ENCODE measurements around the gene CHDH.

The CHDH gene

GRCh38 chr3:53773611-53774368 lies 72.4 kb downstream of the CHDH start:
- H4K5ac ChIP-seq (ENCODE audit: low read length): no peak overlapping the region
- no peak overlapping the region for H3K4me2 ChIP-seq (ENCODE audit: low read length)
- no peak overlapping the region for H3K4me3 ChIP-seq (ENCODE audit: low read length)
- no peak overlapping the region for H4K8ac ChIP-seq (ENCODE audit: low read depth, low read length)
- no peak overlapping the region for H2BK5ac ChIP-seq (ENCODE audit: low read length)
- H2BK15ac ChIP-seq (replicated peaks; ENCODE audit: low read depth): no peak overlapping the region
- H3K27ac ChIP-seq (ENCODE audit: low read depth, low read length): no peak overlapping the region
- no peaks in the 10 kb centered on the region for H3K36me3 ChIP-seq (ENCODE audit: control insufficient read depth, insufficient read depth, low read length)
- H2AK5ac ChIP-seq (ENCODE audit: low read length): no peak overlapping the region
- H3K9ac ChIP-seq (ENCODE audit: low read length): no peak overlapping the region
- no peak overlapping the region for H3K23ac ChIP-seq (ENCODE audit: low read length)
- no peak overlapping the region for H3K56ac ChIP-seq (ENCODE audit: low read length)
- H3K18ac ChIP-seq (ENCODE audit: low read length): no peak overlapping the region
- no peaks in the 10 kb centered on the region for H3K27me3 ChIP-seq (ENCODE audit: insufficient read depth, low read length, poor library complexity)
- H3K4me1 ChIP-seq (ENCODE audit: control insufficient read depth, low read depth, low read length): peaks cover 10% of the 10 kb centered on the region
- H3K4ac ChIP-seq (ENCODE audit: low read depth, low read length): no peak overlapping the region
- no peaks in the 10 kb centered on the region for H3K79me2 ChIP-seq (ENCODE audit: control insufficient read depth, insufficient read depth, low read length)
- WGBS (ENCODE audit: extremely low coverage, insufficient coverage, low lambda C conversion rate): no CpG with 5 or more reads among the region's 10 CpGs
- H3K79me1 ChIP-seq (ENCODE audit: low read length): no peaks in the 10 kb centered on the region
- H2BK120ac ChIP-seq (ENCODE audit: low read depth, low read length): no peak overlapping the region
- peak; percentile 74 for DNase-seq

GRCh38 chr3:53773021-53773436 lies 73.2 kb downstream of the CHDH start:
- H4K8ac ChIP-seq (ENCODE audit: low read depth, low read length): no peak overlapping the region
- H3K79me2 ChIP-seq (ENCODE audit: control insufficient read depth, insufficient read depth, low read length): no peaks in the 10 kb centered on the region
- H3K56ac ChIP-seq (ENCODE audit: low read length): peak overlapping the region; percentile 35
- H3K4me3 ChIP-seq (ENCODE audit: low read length): no peak overlapping the region
- H3K36me3 ChIP-seq (ENCODE audit: control insufficient read depth, insufficient read depth, low read length): no peaks in the 10 kb centered on the region
- no peak overlapping the region for H2BK120ac ChIP-seq (ENCODE audit: low read depth, low read length)
- no peak overlapping the region for H2AK5ac ChIP-seq (ENCODE audit: low read length)
- H3K18ac ChIP-seq (ENCODE audit: low read length): no peak overlapping the region
- no peak overlapping the region for H3K4me2 ChIP-seq (ENCODE audit: low read length)
- H4K5ac ChIP-seq (ENCODE audit: low read length): no peak overlapping the region
- no peak overlapping the region for H3K27ac ChIP-seq (ENCODE audit: low read depth, low read length)
- H3K27me3 ChIP-seq (ENCODE audit: insufficient read depth, low read length, poor library complexity): no peaks in the 10 kb centered on the region
- DNase-seq: no peak
- H3K4me1 ChIP-seq (ENCODE audit: control insufficient read depth, low read depth, low read length): peaks cover 12% of the 10 kb centered on the region
- no peak overlapping the region for H3K4ac ChIP-seq (ENCODE audit: low read depth, low read length)
- H2BK15ac ChIP-seq (replicated peaks; ENCODE audit: low read depth): no peak overlapping the region
- H2BK5ac ChIP-seq (ENCODE audit: low read length): no peak overlapping the region
- no peak overlapping the region for H3K9ac ChIP-seq (ENCODE audit: low read length)
- WGBS (ENCODE audit: extremely low coverage, insufficient coverage, low lambda C conversion rate): no CpG with 5 or more reads among the region's 5 CpGs
- no peak overlapping the region for H3K23ac ChIP-seq (ENCODE audit: low read length)
- no peaks in the 10 kb centered on the region for H3K79me1 ChIP-seq (ENCODE audit: low read length)

- no peak overlapping the region for H2AK5ac ChIP-seq (ENCODE audit: low read length)
- H3K4me1 ChIP-seq (ENCODE audit: control insufficient read depth, low read depth, low read length): peaks cover 12% of the 10 kb centered on the region
- no peaks in the 10 kb centered on the region for H3K79me2 ChIP-seq (ENCODE audit: control insufficient read depth, insufficient read depth, low read length)
- H4K5ac ChIP-seq (ENCODE audit: low read length): no peak overlapping the region
- H2BK120ac ChIP-seq (ENCODE audit: low read depth, low read length): no peak overlapping the region
- no peak overlapping the region for H3K18ac ChIP-seq (ENCODE audit: low read length)
- H4K8ac ChIP-seq (ENCODE audit: low read depth, low read length): no peak overlapping the region
- no peak overlapping the region for H3K4me2 ChIP-seq (ENCODE audit: low read length)
- H3K4ac ChIP-seq (ENCODE audit: low read depth, low read length): no peak overlapping the region
- H3K79me1 ChIP-seq (ENCODE audit: low read length): no peaks in the 10 kb centered on the region
- H3K27ac ChIP-seq (ENCODE audit: low read depth, low read length): no peak overlapping the region
- H3K23ac ChIP-seq (ENCODE audit: low read length): no peak overlapping the region
- H3K9ac ChIP-seq (ENCODE audit: low read length): no peak overlapping the region
- H3K36me3 ChIP-seq (ENCODE audit: control insufficient read depth, insufficient read depth, low read length): no peaks in the 10 kb centered on the region
- DNase-seq: no peak
- no peak overlapping the region for H2BK5ac ChIP-seq (ENCODE audit: low read length)
- H3K4me3 ChIP-seq (ENCODE audit: low read length): no peak overlapping the region
- no peaks in the 10 kb centered on the region for H3K27me3 ChIP-seq (ENCODE audit: insufficient read depth, low read length, poor library complexity)
- WGBS (ENCODE audit: extremely low coverage, insufficient coverage, low lambda C conversion rate): no CpG with 5 or more reads among the region's 14 CpGs
- H3K56ac ChIP-seq (ENCODE audit: low read length): no peak overlapping the region
- H2BK15ac ChIP-seq (replicated peaks; ENCODE audit: low read depth): no peak overlapping the region
Observed at GRCh38 chr3:53772562-53772961, 73.7 kb downstream of the CHDH start.

GRCh38 chr3:53768478-53769459 lies 77.5 kb downstream of the CHDH start:
- Histone ChIP-seq H3K79me1 (ENCODE audit: low read length) (no peaks in the 10 kb centered on the region), H3K18ac (ENCODE audit: low read length) (no peak overlapping the region), H4K5ac (ENCODE audit: low read length) (no peak overlapping the region), H2BK120ac (ENCODE audit: low read depth, low read length) (no peak overlapping the region), H3K9ac (ENCODE audit: low read length) (no peak overlapping the region), H3K4me1 (ENCODE audit: control insufficient read depth, low read depth, low read length) (peaks cover 4% of the 10 kb centered on the region), H3K27me3 (ENCODE audit: insufficient read depth, low read length, poor library complexity) (no peaks in the 10 kb centered on the region), H3K56ac (ENCODE audit: low read length) (peak overlapping the region; percentile 8), H2BK15ac (replicated peaks; ENCODE audit: low read depth) (no peak overlapping the region), H3K27ac (ENCODE audit: low read depth, low read length) (no peak overlapping the region), H3K23ac (ENCODE audit: low read length) (no peak overlapping the region), H3K79me2 (ENCODE audit: control insufficient read depth, insufficient read depth, low read length) (no peaks in the 10 kb centered on the region), H3K4me3 (ENCODE audit: low read length) (no peak overlapping the region), H4K8ac (ENCODE audit: low read depth, low read length) (no peak overlapping the region), H3K4me2 (ENCODE audit: low read length) (no peak overlapping the region), H3K36me3 (ENCODE audit: control insufficient read depth, insufficient read depth, low read length) (no peaks in the 10 kb centered on the region), H2BK5ac (ENCODE audit: low read length) (no peak overlapping the region), H3K4ac (ENCODE audit: low read depth, low read length) (no peak overlapping the region), H2AK5ac (ENCODE audit: low read length) (no peak overlapping the region)
- no peak for DNase-seq
- no CpG with 5 or more reads among the region's 12 CpGs for WGBS (ENCODE audit: extremely low coverage, insufficient coverage, low lambda C conversion rate)

GRCh38 chr3:53766706-53767105 lies 79.5 kb downstream of the CHDH start:
- Histone ChIP-seq H3K79me2 (ENCODE audit: control insufficient read depth, insufficient read depth, low read length) (no peaks in the 10 kb centered on the region), H2BK120ac (ENCODE audit: low read depth, low read length) (no peak overlapping the region), H4K8ac (ENCODE audit: low read depth, low read length) (no peak overlapping the region), H3K56ac (ENCODE audit: low read length) (no peak overlapping the region), H3K23ac (ENCODE audit: low read length) (no peak overlapping the region), H3K79me1 (ENCODE audit: low read length) (no peaks in the 10 kb centered on the region), H3K36me3 (ENCODE audit: control insufficient read depth, insufficient read depth, low read length) (no peaks in the 10 kb centered on the region), H3K27me3 (ENCODE audit: insufficient read depth, low read length, poor library complexity) (no peaks in the 10 kb centered on the region), H3K18ac (ENCODE audit: low read length) (no peak overlapping the region), H3K4me1 (ENCODE audit: control insufficient read depth, low read depth, low read length) (peaks cover 4% of the 10 kb centered on the region), H2BK15ac (replicated peaks; ENCODE audit: low read depth) (no peak overlapping the region), H3K4ac (ENCODE audit: low read depth, low read length) (no peak overlapping the region), H3K4me3 (ENCODE audit: low read length) (no peak overlapping the region), H4K5ac (ENCODE audit: low read length) (no peak overlapping the region), H2BK5ac (ENCODE audit: low read length) (no peak overlapping the region), H2AK5ac (ENCODE audit: low read length) (no peak overlapping the region), H3K9ac (ENCODE audit: low read length) (no peak overlapping the region), H3K4me2 (ENCODE audit: low read length) (no peak overlapping the region), H3K27ac (ENCODE audit: low read depth, low read length) (no peak overlapping the region)
- no peak for DNase-seq
- no CpG with 5 or more reads among the region's 7 CpGs for WGBS (ENCODE audit: extremely low coverage, insufficient coverage, low lambda C conversion rate)
